ENCODE measurements around the gene FBXW2.

The FBXW2 gene

GRCh38 chr9:120773256-120773655 is 20.0 kb downstream of the FBXW2 start:
- no peaks in the 10 kb centered on the region; the same call in 1 of the 2 replicates for H3K4me1 ChIP-seq
- DNase-seq (ENCODE audit: low spot score in 2 of 2) = no peak
- H3K27me3 ChIP-seq (ENCODE audit: low read depth) = no peaks in the 10 kb centered on the region
- H3K4me3 ChIP-seq = no peak overlapping the region
- peaks cover 63% of the 10 kb centered on the region for H3K36me3 ChIP-seq (replicated peaks)
- no peaks in the 10 kb centered on the region for H3K9me3 ChIP-seq
- in situ Hi-C loops (cut with MboI; ENCODE audit: low sequenced_read_pairs) = no loop called here

GRCh38 chr9:120770931-120771330 is 22.3 kb downstream of the FBXW2 start:
- no peaks in the 10 kb centered on the region for H3K9me3 ChIP-seq
- in situ Hi-C loops (cut with MboI; ENCODE audit: low sequenced_read_pairs) = no loop called here
- no peak overlapping the region for H3K4me3 ChIP-seq
- H3K4me1 ChIP-seq = no peaks in the 10 kb centered on the region; the same call in 1 of the 2 replicates
- DNase-seq (ENCODE audit: low spot score in 2 of 2) = no peak
- H3K27me3 ChIP-seq (ENCODE audit: low read depth) = no peaks in the 10 kb centered on the region
- peaks cover 72% of the 10 kb centered on the region for H3K36me3 ChIP-seq (replicated peaks)

DNA sequence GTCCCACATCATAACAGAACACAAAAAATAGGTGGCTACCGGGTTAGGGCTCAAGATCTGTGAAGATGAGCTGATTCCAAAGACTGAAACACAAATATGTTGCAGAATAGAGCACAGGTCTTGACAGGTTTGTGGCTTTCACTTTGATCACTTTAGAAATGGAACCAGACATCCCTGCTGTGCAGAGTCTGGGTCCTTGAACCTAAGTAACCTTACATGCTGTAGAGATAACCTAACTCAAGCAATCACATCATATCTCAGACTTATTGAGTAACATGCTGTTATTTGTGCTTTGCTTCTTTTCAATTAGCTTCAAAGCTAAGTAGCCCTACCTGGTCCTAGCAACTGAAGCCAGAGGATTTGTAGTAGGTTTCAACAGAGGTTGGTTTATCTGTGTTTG is 24.3 kb downstream of the FBXW2 start:
- H3K36me3 ChIP-seq (replicated peaks) = peaks cover 75% of the 10 kb centered on the region
- H3K4me3 ChIP-seq = no peak overlapping the region
- H3K27me3 ChIP-seq (ENCODE audit: low read depth) = no peaks in the 10 kb centered on the region
- in situ Hi-C loops (cut with MboI; ENCODE audit: low sequenced_read_pairs) = no loop called here
- no peak for DNase-seq (ENCODE audit: low spot score in 2 of 2)
- no peaks in the 10 kb centered on the region for H3K9me3 ChIP-seq
- H3K4me1 ChIP-seq = no peaks in the 10 kb centered on the region; the same call in 1 of the 2 replicates

DNA sequence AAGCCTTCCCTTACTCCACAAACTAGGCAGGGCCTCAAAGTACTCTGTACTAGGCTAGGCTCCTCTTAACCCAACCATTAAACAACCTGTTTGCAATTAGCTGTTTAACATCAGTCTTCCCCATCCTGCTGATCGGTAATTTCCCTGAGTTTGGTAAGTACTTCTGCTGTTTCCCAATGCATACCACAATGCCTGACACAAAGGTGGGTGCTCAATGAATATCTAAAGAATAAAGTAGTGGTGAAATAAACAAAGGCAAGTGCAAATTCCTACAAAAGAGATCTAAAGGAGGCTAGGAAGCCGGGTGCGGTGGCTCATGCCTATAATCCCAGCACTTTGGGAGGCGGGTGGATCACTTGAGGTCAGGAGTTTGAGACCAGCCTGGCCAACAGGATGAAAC is 25.0 kb downstream of the FBXW2 start:
- H3K36me3 ChIP-seq (replicated peaks) = peaks cover 78% of the 10 kb centered on the region
- no peak overlapping the region for H3K4me3 ChIP-seq
- no peaks in the 10 kb centered on the region for H3K9me3 ChIP-seq
- H3K27me3 ChIP-seq (ENCODE audit: low read depth) = no peaks in the 10 kb centered on the region
- in situ Hi-C loops (cut with MboI; ENCODE audit: low sequenced_read_pairs) = no loop called here
- H3K4me1 ChIP-seq = no peaks in the 10 kb centered on the region; the same call in 1 of the 2 replicates
- DNase-seq (ENCODE audit: low spot score in 2 of 2) = no peak

DNA sequence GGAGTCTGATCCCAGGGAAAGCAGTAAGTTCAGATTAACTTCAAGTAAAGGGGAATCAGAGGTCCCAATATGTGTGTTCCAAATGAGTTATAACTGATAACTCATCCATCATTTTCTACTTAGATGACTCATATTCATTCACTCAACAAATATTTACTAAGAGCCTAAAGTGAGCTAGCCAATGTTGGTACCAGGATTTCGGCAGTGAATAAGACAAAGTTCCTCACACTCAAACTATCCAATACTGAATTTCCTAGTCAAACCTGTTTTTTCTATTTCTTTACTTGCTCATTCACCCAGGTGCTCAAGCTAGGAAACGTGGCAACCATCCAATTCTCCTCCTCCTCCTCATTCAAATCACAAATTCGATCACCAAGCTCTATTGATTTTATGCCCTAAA is 25.8 kb downstream of the FBXW2 start:
- Histone ChIP-seq H3K4me3 (no peak overlapping the region), H3K27me3 (ENCODE audit: low read depth) (no peaks in the 10 kb centered on the region), H3K36me3 (replicated peaks) (peaks cover 77% of the 10 kb centered on the region), H3K9me3 (no peaks in the 10 kb centered on the region), H3K4me1 (no peaks in the 10 kb centered on the region; the same call in 1 of the 2 replicates)
- DNase-seq (ENCODE audit: low spot score in 2 of 2) = no peak
- in situ Hi-C loops (cut with MboI; ENCODE audit: low sequenced_read_pairs) = no loop called here

DNA sequence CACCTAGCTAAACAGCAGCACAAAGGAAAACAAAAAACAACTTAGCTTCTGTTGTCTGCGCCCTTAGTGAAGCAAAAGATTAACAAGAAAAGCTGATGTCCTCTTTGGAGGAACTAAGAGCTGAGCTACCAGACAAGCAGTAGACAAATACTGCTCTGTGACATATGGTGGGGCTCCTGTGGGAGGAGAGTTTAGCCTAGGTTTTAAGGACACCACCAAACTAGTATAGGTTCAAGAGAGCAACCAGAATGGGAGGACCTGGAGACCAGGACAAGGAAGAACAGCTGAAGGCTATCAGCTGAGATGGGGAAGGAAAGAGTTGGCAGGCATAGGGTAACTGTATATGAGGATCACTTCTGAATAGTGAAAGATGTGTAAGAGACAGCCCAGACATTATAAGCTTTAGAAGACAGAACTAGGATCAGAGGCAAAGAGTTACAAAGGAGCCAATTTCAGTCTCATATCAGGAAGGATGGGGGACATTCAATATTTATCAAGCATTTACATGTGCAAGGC is 27.2 kb downstream of the FBXW2 start:
- DNase-seq (ENCODE audit: low spot score in 2 of 2) = no peak
- no peaks in the 10 kb centered on the region for H3K9me3 ChIP-seq
- H3K36me3 ChIP-seq (replicated peaks) = peaks cover 78% of the 10 kb centered on the region
- H3K4me3 ChIP-seq = no peak overlapping the region
- H3K4me1 ChIP-seq = no peaks in the 10 kb centered on the region; the same call in 1 of the 2 replicates
- H3K27me3 ChIP-seq (ENCODE audit: low read depth) = no peaks in the 10 kb centered on the region
- in situ Hi-C loops (cut with MboI; ENCODE audit: low sequenced_read_pairs) = no loop called here

DNA sequence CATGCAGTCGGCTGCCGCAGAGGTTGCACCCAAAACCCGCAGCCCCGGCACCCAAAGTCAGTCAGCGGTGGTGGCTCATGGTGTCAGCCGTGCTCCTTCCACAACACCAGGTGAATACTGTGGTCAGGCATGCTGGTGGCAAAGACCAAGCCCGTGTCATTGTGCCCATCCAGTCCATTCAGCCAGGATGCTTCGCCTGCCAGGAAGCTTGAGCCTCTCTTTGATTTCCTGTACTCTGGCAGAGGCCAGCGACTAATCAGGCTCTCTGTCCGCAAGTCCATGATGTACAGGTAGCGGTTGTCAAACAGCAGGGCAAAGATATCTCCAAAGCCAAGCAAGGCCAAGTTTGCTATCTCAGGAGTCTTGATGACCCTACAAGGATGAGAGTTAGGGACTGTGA is 28.7 kb downstream of the FBXW2 start:
- Histone ChIP-seq H3K4me3 (no peak overlapping the region), H3K9me3 (no peaks in the 10 kb centered on the region), H3K27me3 (ENCODE audit: low read depth) (no peaks in the 10 kb centered on the region), H3K4me1 (no peaks in the 10 kb centered on the region; the same call in 1 of the 2 replicates), H3K36me3 (replicated peaks) (peaks cover 67% of the 10 kb centered on the region)
- in situ Hi-C loops (cut with MboI; ENCODE audit: low sequenced_read_pairs) = no loop called here
- DNase-seq (ENCODE audit: low spot score in 2 of 2) = no peak

DNA sequence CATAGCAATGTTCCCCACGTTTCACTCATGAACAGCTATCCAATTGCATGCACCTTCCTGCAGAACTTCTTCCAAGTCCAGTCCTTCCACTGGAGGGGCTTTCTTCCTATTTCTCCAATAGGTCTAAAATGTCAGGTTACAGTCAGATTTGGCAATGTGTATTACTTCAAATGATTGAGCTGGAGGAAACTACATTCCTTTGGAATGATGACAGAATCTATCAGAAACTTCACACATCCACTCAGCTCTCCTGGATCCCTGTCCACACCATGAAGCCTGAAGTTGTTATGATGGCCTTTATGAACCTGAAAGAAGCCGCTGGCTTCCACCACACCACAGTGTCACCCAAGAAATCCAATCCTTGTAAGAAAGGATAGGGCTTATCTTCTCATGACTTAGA is 32.2 kb downstream of the FBXW2 start:
- H3K36me3 ChIP-seq (replicated peaks) = peaks cover 39% of the 10 kb centered on the region

DNA sequence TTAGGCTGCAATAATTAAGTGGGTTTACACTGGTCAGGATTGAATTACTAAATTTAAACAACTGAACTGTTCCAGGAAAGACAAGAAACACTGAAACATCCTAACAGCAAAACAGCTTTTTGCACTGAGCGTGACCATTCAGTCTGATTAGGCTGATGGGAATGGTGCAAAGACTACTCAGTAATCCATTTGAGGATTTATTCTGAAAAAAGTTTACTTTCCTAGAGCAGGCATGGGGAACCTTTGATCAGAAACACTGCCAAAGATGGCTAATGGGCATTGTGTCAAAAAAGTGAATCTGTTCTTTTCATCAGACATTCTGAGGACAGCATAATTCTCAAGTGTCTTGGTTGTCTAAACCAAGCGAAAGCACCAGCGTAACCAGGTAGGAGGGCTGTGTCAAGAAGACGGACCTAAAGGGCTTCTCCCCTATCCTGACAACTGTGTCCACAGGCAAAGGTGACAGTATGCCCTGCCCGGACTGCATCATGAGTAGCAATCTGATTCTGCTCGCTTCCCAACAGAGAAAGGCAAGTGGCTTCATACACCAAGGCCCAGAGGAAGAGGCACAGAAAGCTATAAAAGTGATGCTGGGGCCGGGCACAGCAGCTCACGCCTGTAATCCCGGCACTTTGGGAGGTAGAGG is 33.3 kb downstream of the FBXW2 start:
- H3K36me3 ChIP-seq (replicated peaks) = peaks cover 29% of the 10 kb centered on the region
- H3K9me3 ChIP-seq = no peaks in the 10 kb centered on the region
- no peaks in the 10 kb centered on the region for H3K4me1 ChIP-seq
- no peaks in the 10 kb centered on the region for H3K27me3 ChIP-seq (ENCODE audit: low read depth)
- H3K4me3 ChIP-seq = no peak overlapping the region
- DNase-seq (ENCODE audit: low spot score in 2 of 2) = no peak
- in situ Hi-C loops (cut with MboI; ENCODE audit: low sequenced_read_pairs) = loop anchor here (5.0 to 10.0 kb wide), 2 partner anchors 177 to 305 kb away; no protein-coding TSS in a partner anchor

More for the DNA sequence above, 32.2 kb downstream of the FBXW2 start:
- Histone ChIP-seq H3K4me1 (no peaks in the 10 kb centered on the region), H3K4me3 (no peak overlapping the region), H3K9me3 (no peaks in the 10 kb centered on the region), H3K27me3 (ENCODE audit: low read depth) (no peaks in the 10 kb centered on the region)
- in situ Hi-C loops (cut with MboI; ENCODE audit: low sequenced_read_pairs) = no loop called here
- DNase-seq (ENCODE audit: low spot score in 2 of 2) = no peak

GRCh38 chr9:120758544-120758943 is 34.7 kb downstream of the FBXW2 start:
- H3K27me3 ChIP-seq (ENCODE audit: low read depth) = no peaks in the 10 kb centered on the region
- DNase-seq (ENCODE audit: low spot score in 2 of 2) = no peak
- H3K9me3 ChIP-seq = no peaks in the 10 kb centered on the region
- no peaks in the 10 kb centered on the region for H3K4me1 ChIP-seq
- peaks cover 18% of the 10 kb centered on the region for H3K36me3 ChIP-seq (replicated peaks)
- in situ Hi-C loops (cut with MboI; ENCODE audit: low sequenced_read_pairs) = loop anchor here (5.0 to 10.0 kb wide), 2 partner anchors 179 to 306 kb away; no protein-coding TSS in a partner anchor
- H3K4me3 ChIP-seq = no peak overlapping the region

- in situ Hi-C loops (cut with MboI; ENCODE audit: low sequenced_read_pairs) = loop anchor here (5.0 to 10.0 kb wide), 2 partner anchors 180 to 308 kb away; no protein-coding TSS in a partner anchor
- no peaks in the 10 kb centered on the region for H3K9me3 ChIP-seq
Observed at GRCh38 chr9:120757026-120757913, 35.9 kb downstream of the FBXW2 start.

DNA sequence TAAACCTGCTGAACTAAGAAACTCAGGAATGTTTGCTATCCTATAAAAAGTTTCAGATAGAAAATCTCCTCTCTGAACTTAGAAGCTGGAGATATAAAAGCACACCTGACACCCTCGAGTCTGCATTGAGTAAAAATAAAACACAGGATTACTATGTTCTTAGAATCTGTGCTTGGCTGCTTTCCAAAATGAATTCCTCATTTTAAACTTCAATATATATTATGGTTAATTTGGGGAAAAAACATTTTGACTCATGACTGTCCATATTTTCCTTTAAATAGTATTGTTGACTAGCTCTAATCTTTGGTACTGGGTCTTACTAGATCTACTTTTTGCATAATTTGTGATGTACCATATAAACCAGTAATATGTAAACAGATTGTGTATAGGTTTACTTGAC is 36.7 kb downstream of the FBXW2 start:
- H3K27me3 ChIP-seq (ENCODE audit: low read depth) = no peaks in the 10 kb centered on the region
- no peak overlapping the region for H3K4me3 ChIP-seq
- no peaks in the 10 kb centered on the region for H3K9me3 ChIP-seq
- H3K4me1 ChIP-seq = no peaks in the 10 kb centered on the region
- DNase-seq (ENCODE audit: low spot score in 2 of 2) = no peak
- H3K36me3 ChIP-seq (replicated peaks) = peaks cover 7% of the 10 kb centered on the region; the same call in 1 of the 2 replicates
- in situ Hi-C loops (cut with MboI; ENCODE audit: low sequenced_read_pairs) = loop anchor here (5.0 to 10.0 kb wide), 2 partner anchors 181 to 308 kb away; no protein-coding TSS in a partner anchor

More at GRCh38 chr9:120757026-120757913, 35.9 kb downstream of the FBXW2 start:
- peaks cover 10% of the 10 kb centered on the region for H3K36me3 ChIP-seq (replicated peaks)
- no peak overlapping the region for H3K4me3 ChIP-seq
- H3K27me3 ChIP-seq (ENCODE audit: low read depth) = no peaks in the 10 kb centered on the region
- no peaks in the 10 kb centered on the region for H3K4me1 ChIP-seq
- no peak for DNase-seq (ENCODE audit: low spot score in 2 of 2)

DNA sequence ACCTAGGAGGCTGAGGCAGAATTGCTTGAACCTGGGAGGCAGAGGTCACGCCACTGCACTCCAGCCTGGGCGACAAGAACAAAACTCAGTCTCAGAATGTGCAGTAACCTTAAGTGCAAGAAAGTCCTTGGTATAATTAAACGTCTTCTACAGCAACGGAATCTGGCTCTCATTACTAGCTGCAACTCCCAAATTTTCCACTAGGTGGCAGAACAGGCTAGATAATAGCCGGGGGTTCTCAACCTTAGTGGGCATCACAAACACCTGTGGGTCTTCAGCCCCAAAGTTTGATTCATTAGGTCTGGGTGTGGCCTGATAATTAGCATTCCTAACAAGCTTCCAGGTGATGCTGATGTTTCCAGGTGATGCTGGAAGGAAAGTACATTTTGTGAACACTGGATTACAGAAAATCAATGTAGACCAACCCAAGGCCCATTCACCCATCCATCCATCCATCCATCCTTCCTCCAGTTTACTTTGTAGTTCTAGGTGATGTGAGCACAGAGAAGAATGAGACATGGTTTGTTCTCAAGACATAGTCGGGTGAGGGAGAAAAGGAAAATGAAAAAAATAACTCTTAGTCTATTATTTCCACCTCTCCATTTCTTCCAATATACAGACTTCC is 37.3 kb downstream of the FBXW2 start:
- H3K36me3 ChIP-seq (replicated peaks) = peaks cover 2% of the 10 kb centered on the region; the same call in 1 of the 2 replicates
- H3K27me3 ChIP-seq (ENCODE audit: low read depth) = no peaks in the 10 kb centered on the region
- no peaks in the 10 kb centered on the region for H3K9me3 ChIP-seq
- in situ Hi-C loops (cut with MboI; ENCODE audit: low sequenced_read_pairs) = loop anchor here (5.0 to 10.0 kb wide), 2 partner anchors 181 to 309 kb away; no protein-coding TSS in a partner anchor
- no peak overlapping the region for H3K4me3 ChIP-seq
- peak; percentile 49 to 78 for DNase-seq (ENCODE audit: low spot score in 2 of 2)
- H3K4me1 ChIP-seq = no peaks in the 10 kb centered on the region
